ENCODE results near the gene DNALI1.
A peak's percentile ranks its signal among the peaks of the same experiment; 100 is the strongest.

The DNALI1 gene

DNA sequence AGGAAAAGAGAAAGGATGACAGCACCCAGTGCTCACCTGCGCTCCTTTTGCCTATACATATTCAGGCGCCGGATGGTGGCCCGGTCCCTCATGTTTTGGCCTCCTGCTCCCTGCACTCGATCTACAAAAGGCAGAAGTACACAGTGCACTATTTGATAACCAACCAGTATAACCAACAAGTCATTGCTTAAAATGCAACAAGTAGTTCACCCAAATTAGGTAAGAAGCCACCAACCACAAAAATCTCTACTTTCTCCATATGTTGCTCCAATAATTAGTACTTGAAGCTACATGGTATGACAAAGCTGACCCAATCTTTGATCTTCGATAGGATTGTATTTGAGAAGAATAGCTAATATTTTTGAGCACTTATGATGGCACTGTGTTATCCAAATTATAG is 37.0 kb downstream of the DNALI1 start:
- TF ChIP-seq EZH2phosphoT487 (IDR thresholded peaks at IDR 0.05; ENCODE audit: borderline replicate concordance, low read length), result no peak
- TF ChIP-seq, protein P1, sequence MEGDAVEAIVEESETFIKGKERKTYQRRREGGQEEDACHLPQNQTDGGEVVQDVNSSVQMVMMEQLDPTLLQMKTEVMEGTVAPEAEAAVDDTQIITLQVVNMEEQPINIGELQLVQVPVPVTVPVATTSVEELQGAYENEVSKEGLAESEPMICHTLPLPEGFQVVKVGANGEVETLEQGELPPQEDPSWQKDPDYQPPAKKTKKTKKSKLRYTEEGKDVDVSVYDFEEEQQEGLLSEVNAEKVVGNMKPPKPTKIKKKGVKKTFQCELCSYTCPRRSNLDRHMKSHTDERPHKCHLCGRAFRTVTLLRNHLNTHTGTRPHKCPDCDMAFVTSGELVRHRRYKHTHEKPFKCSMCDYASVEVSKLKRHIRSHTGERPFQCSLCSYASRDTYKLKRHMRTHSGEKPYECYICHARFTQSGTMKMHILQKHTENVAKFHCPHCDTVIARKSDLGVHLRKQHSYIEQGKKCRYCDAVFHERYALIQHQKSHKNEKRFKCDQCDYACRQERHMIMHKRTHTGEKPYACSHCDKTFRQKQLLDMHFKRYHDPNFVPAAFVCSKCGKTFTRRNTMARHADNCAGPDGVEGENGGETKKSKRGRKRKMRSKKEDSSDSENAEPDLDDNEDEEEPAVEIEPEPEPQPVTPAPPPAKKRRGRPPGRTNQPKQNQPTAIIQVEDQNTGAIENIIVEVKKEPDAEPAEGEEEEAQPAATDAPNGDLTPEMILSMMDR (IDR thresholded peaks at IDR 0.05; ENCODE audit: low read depth, low read length, poor library complexity, severe bottlenecking), result no peak
- Histone ChIP-seq H3K4me1 (ENCODE audit: control insufficient read depth, low read length) (peaks cover 18% of the 10 kb centered on the region), H3F3A (ENCODE audit: control insufficient read depth, insufficient read depth) (no peaks in the 10 kb centered on the region), H3K4me3 (ENCODE audit: low read length) (0 out of 2 replicates have a peak overlapping the region, but pooled peaks have one; percentile 34), H4K20me1 (ENCODE audit: control insufficient read depth, insufficient read depth, low read depth, low read length) (0 out of 2 replicates have a peak, but pooled peaks cover 10% of the 10 kb centered on the region), H3K9me3 (ENCODE audit: control insufficient read depth, insufficient read depth, low read length) (no peaks in the 10 kb centered on the region), H3K27me3 (ENCODE audit: control insufficient read depth, low read length) (no peaks in the 10 kb centered on the region), H3K27ac (ENCODE audit: low read depth, low read length) (no peak overlapping the region), H3K36me3 (ENCODE audit: control insufficient read depth, low read length) (peaks cover 50% of the 10 kb centered on the region), H3K79me2 (ENCODE audit: control insufficient read depth, low read length) (peaks cover 59% of the 10 kb centered on the region), H3K9me2 (replicated peaks; ENCODE audit: control insufficient read depth, low read length) (no peaks in the 10 kb centered on the region), H3K4me2 (ENCODE audit: low read length) (peak overlapping the region; percentile 67)

DNA sequence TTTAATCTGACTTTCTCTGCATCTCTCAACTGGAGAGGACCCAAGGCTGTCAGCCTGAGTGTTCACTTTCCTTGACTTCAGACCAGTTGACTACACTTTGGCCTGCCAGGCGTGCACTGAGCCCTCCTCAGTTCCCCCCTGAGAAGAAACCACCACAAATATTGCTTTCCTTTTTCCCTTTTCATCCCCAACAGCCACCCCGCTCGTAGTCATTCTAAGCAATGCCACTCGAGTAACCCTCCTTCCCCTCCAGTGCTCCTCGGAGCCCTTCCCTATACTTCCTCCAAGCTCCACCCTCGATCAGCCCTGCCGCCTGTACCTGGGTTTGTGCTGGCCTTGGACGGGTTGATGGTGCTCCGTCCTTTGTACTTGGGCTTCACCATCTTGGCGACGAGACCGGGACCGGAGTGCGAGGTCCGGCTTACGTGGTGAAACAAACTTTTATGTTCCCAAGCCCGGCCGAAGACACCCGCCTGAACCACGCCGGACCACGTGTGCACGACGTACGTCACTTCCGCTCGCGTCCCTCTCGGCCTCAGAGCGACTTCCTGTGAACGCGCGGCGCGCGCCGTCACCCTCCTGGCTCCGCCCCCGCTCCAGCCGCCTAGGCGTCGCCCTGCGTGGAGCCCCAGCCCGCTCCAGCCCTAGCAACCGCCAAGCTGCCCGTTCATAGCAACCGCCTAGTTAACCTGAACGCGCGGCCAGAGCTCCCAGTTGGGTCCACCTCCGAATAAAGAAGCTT is 38.9 kb downstream of the DNALI1 start, which contains the start of gene GNL2:
GNL2 (minus strand) TSS at position 498 of the 742 bp plus-strand sequence; CDS start at position 383, 115 bp downstream.
- H3K79me2 ChIP-seq (ENCODE audit: control insufficient read depth, low read length), result peaks cover 48% of the 10 kb centered on the region
- peak within 1 kb of the TSS; percentile 67 for H3K4me2 ChIP-seq (ENCODE audit: low read length)
- peaks cover 18% of the 10 kb centered on the region for H3K4me1 ChIP-seq (ENCODE audit: control insufficient read depth, low read length)
- peaks cover 4% of the 10 kb centered on the region for H3K27me3 ChIP-seq (ENCODE audit: control insufficient read depth, low read length)
- peak within 1 kb of the TSS; percentile 92 for H3K4me3 ChIP-seq (ENCODE audit: low read length)
- TF ChIP-seq EZH2phosphoT487 (IDR thresholded peaks at IDR 0.05; ENCODE audit: borderline replicate concordance, low read length), result no peak
- TF ChIP-seq, protein P1 (IDR thresholded peaks at IDR 0.05; ENCODE audit: low read depth, low read length, poor library complexity, severe bottlenecking), result no peak
- peaks cover 34% of the 10 kb centered on the region for H3K36me3 ChIP-seq (ENCODE audit: control insufficient read depth, low read length)
- peak within 1 kb of the TSS; percentile 47; the same call in 1 of the 2 replicates for H3K27ac ChIP-seq (ENCODE audit: low read depth, low read length)
- H3K9me3 ChIP-seq (ENCODE audit: control insufficient read depth, insufficient read depth, low read length), result no peaks in the 10 kb centered on the region
- H3K9me2 ChIP-seq (replicated peaks; ENCODE audit: control insufficient read depth, low read length), result no peaks in the 10 kb centered on the region
- H4K20me1 ChIP-seq (ENCODE audit: control insufficient read depth, insufficient read depth, low read depth, low read length), result 0 out of 2 replicates have a peak, but pooled peaks cover 10% of the 10 kb centered on the region
- no peaks in the 10 kb centered on the region for H3F3A ChIP-seq (ENCODE audit: control insufficient read depth, insufficient read depth)

DNA sequence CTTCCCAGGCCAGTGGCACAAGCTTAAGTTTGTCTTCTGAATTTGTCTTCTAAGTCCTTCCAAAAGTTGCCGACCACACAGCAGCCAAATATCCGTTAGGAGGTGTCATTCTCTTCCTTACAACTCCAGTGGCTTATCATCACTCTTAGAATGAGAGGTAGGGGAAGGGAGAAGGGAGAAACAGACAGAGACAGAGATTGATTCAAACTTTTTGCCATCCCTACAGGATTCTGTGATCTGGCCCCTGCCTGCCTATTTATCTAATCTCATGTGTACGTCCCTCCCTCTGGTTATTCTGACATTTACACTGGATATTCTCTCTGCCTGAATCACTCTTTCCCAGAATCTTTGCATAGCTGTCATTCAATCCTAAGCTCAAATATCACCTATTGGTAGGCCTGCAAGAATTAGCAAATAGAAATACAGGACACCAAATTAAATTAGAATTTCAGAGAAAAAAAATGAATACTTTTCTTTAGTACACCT is 39.5 kb downstream of the DNALI1 start:
- TF ChIP-seq, protein P1 (IDR thresholded peaks at IDR 0.05; ENCODE audit: low read depth, low read length, poor library complexity, severe bottlenecking), result no peak
- no peak for TF ChIP-seq EZH2phosphoT487 (IDR thresholded peaks at IDR 0.05; ENCODE audit: borderline replicate concordance, low read length)
- Histone ChIP-seq H3K9me3 (ENCODE audit: control insufficient read depth, insufficient read depth, low read length) (no peaks in the 10 kb centered on the region), H4K20me1 (ENCODE audit: control insufficient read depth, insufficient read depth, low read depth, low read length) (0 out of 2 replicates have a peak, but pooled peaks cover 10% of the 10 kb centered on the region), H3K9me2 (replicated peaks; ENCODE audit: control insufficient read depth, low read length) (no peaks in the 10 kb centered on the region), H3F3A (ENCODE audit: control insufficient read depth, insufficient read depth) (no peaks in the 10 kb centered on the region), H3K27me3 (ENCODE audit: control insufficient read depth, low read length) (peaks cover 8% of the 10 kb centered on the region), H3K4me3 (ENCODE audit: low read length) (peak overlapping the region; percentile 92), H3K27ac (ENCODE audit: low read depth, low read length) (no peak overlapping the region), H3K4me1 (ENCODE audit: control insufficient read depth, low read length) (peaks cover 18% of the 10 kb centered on the region), H3K79me2 (ENCODE audit: control insufficient read depth, low read length) (peaks cover 42% of the 10 kb centered on the region), H3K4me2 (ENCODE audit: low read length) (peak overlapping the region; percentile 67), H3K36me3 (ENCODE audit: control insufficient read depth, low read length) (peaks cover 28% of the 10 kb centered on the region)

Measured in DOHH2 (cell line).